HepG2 (cell line): ENCODE measurements around the gene RNF10. TPM values are rescaled to one million over a fixed set of nuclear protein-coding genes. Genes with fewer than 3 reads are reported as not detected.

ENCODE experiments used
- ELF3 ChIP-seq: IDR thresholded peaks from 2 replicates; pipeline ENCODE4 v1.6.1; 2016; ENCODE audit warnings: missing genetic modification reagents, missing compliant biosample characterization
- FOSL1 ChIP-seq: sonication (generic); formaldehyde crosslinking; IDR thresholded peaks from 2 replicates; pipeline ENCODE4 v1.9.0; 2021; ENCODE audit warnings: missing genetic modification reagents, borderline replicate concordance
- JDP2 ChIP-seq: sonication (generic); formaldehyde crosslinking; IDR thresholded peaks from 2 replicates; pipeline ENCODE4 v1.8.1; 2022; ENCODE audit warnings: missing genetic modification reagents, borderline replicate concordance
- NCOA1 ChIP-seq: sonication (generic); formaldehyde crosslinking; IDR thresholded peaks from 2 replicates; pipeline ENCODE4 v1.9.0; 2021; ENCODE audit warnings: missing genetic modification reagents
- NFKB2 ChIP-seq: sonication (generic); formaldehyde crosslinking; IDR thresholded peaks from 2 replicates; pipeline ENCODE4 v1.4.0; 2020; ENCODE audit warnings: missing genetic modification reagents, borderline replicate concordance
- ZNF337 ChIP-seq: sonication (generic); formaldehyde crosslinking; IDR thresholded peaks from 2 replicates; pipeline ENCODE4 v1.5.1; 2020; ENCODE audit warnings: missing genetic modification reagents, low read depth, mild to moderate bottlenecking, borderline replicate concordance
- ZNF549 ChIP-seq: sonication (generic); formaldehyde crosslinking; IDR thresholded peaks from 2 replicates; pipeline ENCODE4 v1.5.0; 2020; ENCODE audit warnings: missing genetic modification reagents
- ZNF83 ChIP-seq: sonication (generic); formaldehyde crosslinking; IDR thresholded peaks from 2 replicates; pipeline ENCODE4 v1.4.0; 2020; ENCODE audit warnings: missing genetic modification reagents, mild to moderate bottlenecking, borderline replicate concordance
- polyA plus RNA-seq, 8 experiments: library from polyadenylated mRNA; depleted of rRNA in 3 of 8; stranded (reverse) in 7 of 8; unstranded in 1 of 8; fragments of >200 nt; fragmentation: Illumina TruSeq in 4 of 8; extraction: Trizol in 4 of 8; gene quantifications; 2 replicates each; pipeline versions ENCODE4 v1.2.1 to v1.2.3, GENCODE V29; 2011 to 2016; ENCODE audit warnings: low read depth in 4 of 8, missing spikeins in 1 of 8, mixed read lengths in 1 of 8; ENCODE audit not compliant: insufficient read depth in 1 of 8
- total RNA-seq, 5 experiments: library from RNA; depleted of rRNA; stranded (reverse); fragments of >200 nt; fragmentation: Illumina TruSeq; extraction: Trizol; gene quantifications; 2 replicates each; pipeline ENCODE4 v1.2.3, GENCODE V29; 2016; ENCODE audit warnings: low read depth in 1 of 5
- TF ChIP-seq, protein P1 (sequence below): sonication (generic); formaldehyde crosslinking; IDR thresholded peaks from 2 replicates; pipeline ENCODE4 v1.4.0; 2020; ENCODE audit warnings: missing genetic modification reagents, borderline replicate concordance
- TF ChIP-seq, protein P2 (sequence below): IDR thresholded peaks from 2 replicates; pipeline ENCODE4 v1.6.1; 2016; ENCODE audit warnings: missing genetic modification reagents, missing compliant biosample characterization
- TF ChIP-seq, protein P3 (sequence below): IDR thresholded peaks from 2 replicates; pipeline ENCODE4 v1.6.1; 2012; ENCODE audit warnings: low read length, improper control_type of control experiment
- TF ChIP-seq, protein P4 (sequence below), 2 experiments: sonication (generic) in 1 of 2; formaldehyde crosslinking in 1 of 2; IDR thresholded peaks; 2 replicates each; pipeline versions ENCODE4 v1.5.1 to v1.6.1; 2011 to 2020; ENCODE audit warnings: borderline replicate concordance in 1 of 2, low read depth in 1 of 2, low read length in 1 of 2, mild to moderate bottlenecking in 1 of 2, missing genetic modification reagents in 1 of 2, moderate library complexity in 1 of 2
- TF ChIP-seq, protein P5 (sequence below): sonication (generic); formaldehyde crosslinking; IDR thresholded peaks from 2 replicates; pipeline ENCODE4 v1.8.1; 2023; ENCODE audit warnings: missing genetic modification reagents, inconsistent platforms, borderline replicate concordance
- TF ChIP-seq, protein P6 (sequence below): sonication (generic); formaldehyde crosslinking; conservative IDR thresholded peaks from 2 replicates; pipeline ENCODE4 v1.4.0; 2020; ENCODE audit warnings: missing genetic modification reagents

RNF10 gene
- total and polyA plus RNA-seq, 2 of the 13 experiments (the other 11 are each of a cell fraction or from before 2014, with no cell fraction given): 62.5 to 88.0 TPM

DNA sequence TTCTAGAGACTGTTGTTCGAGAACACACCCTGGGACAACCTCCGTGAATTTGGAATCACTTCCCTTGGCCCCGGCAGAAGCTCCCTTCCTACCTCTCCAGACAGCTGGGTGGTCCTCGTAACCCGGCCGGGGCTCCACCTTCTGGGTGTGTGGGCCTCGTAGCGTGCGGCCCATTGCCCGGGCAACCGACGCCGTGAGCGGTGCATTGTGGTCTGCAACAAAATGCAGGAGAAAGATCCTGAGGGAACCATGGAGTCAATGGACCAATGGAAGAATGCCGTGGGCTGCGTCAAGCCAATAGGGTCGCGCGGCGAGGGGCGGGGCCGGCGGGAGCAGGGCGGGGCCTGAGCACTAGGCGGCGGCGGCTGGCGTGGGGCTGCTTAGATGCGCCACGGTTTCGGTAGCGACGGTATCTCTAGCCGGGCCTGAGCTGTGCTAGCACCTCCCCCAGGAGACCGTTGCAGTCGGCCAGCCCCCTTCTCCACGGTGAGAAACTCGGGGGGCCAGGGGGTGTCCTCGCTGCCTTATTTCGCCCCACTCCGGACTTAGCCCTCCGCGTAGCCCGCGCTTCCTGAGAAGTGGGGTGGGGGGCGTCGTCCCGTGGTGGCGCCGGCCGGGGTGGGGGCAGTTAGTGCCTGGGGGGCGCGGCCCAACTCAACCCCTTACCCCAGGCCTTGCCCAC lies 38.3 kb upstream of the RNF10 start, which contains the start of gene DYNLL1 (continued):
- TF ChIP-seq, protein P1, sequence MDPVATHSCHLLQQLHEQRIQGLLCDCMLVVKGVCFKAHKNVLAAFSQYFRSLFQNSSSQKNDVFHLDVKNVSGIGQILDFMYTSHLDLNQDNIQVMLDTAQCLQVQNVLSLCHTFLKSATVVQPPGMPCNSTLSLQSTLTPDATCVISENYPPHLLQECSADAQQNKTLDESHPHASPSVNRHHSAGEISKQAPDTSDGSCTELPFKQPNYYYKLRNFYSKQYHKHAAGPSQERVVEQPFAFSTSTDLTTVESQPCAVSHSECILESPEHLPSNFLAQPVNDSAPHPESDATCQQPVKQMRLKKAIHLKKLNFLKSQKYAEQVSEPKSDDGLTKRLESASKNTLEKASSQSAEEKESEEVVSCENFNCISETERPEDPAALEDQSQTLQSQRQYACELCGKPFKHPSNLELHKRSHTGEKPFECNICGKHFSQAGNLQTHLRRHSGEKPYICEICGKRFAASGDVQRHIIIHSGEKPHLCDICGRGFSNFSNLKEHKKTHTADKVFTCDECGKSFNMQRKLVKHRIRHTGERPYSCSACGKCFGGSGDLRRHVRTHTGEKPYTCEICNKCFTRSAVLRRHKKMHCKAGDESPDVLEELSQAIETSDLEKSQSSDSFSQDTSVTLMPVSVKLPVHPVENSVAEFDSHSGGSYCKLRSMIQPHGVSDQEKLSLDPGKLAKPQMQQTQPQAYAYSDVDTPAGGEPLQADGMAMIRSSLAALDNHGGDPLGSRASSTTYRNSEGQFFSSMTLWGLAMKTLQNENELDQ (CRISPR knock-in tag): no peak
- no peak for TF ChIP-seq JDP2 (CRISPR knock-in tag)
- TF ChIP-seq ZNF337 (CRISPR knock-in tag): no peak
- TF ChIP-seq, protein P2, sequence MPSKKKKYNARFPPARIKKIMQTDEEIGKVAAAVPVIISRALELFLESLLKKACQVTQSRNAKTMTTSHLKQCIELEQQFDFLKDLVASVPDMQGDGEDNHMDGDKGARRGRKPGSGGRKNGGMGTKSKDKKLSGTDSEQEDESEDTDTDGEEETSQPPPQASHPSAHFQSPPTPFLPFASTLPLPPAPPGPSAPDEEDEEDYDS (CRISPR knock-in tag): peak; percentile 98
- TF ChIP-seq, protein P3, sequence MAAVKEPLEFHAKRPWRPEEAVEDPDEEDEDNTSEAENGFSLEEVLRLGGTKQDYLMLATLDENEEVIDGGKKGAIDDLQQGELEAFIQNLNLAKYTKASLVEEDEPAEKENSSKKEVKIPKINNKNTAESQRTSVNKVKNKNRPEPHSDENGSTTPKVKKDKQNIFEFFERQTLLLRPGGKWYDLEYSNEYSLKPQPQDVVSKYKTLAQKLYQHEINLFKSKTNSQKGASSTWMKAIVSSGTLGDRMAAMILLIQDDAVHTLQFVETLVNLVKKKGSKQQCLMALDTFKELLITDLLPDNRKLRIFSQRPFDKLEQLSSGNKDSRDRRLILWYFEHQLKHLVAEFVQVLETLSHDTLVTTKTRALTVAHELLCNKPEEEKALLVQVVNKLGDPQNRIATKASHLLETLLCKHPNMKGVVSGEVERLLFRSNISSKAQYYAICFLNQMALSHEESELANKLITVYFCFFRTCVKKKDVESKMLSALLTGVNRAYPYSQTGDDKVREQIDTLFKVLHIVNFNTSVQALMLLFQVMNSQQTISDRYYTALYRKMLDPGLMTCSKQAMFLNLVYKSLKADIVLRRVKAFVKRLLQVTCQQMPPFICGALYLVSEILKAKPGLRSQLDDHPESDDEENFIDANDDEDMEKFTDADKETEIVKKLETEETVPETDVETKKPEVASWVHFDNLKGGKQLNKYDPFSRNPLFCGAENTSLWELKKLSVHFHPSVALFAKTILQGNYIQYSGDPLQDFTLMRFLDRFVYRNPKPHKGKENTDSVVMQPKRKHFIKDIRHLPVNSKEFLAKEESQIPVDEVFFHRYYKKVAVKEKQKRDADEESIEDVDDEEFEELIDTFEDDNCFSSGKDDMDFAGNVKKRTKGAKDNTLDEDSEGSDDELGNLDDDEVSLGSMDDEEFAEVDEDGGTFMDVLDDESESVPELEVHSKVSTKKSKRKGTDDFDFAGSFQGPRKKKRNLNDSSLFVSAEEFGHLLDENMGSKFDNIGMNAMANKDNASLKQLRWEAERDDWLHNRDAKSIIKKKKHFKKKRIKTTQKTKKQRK: no peak
- TF ChIP-seq, protein P4, sequence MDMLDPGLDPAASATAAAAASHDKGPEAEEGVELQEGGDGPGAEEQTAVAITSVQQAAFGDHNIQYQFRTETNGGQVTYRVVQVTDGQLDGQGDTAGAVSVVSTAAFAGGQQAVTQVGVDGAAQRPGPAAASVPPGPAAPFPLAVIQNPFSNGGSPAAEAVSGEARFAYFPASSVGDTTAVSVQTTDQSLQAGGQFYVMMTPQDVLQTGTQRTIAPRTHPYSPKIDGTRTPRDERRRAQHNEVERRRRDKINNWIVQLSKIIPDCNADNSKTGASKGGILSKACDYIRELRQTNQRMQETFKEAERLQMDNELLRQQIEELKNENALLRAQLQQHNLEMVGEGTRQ (IDR thresholded peaks at IDR 0.05; ENCODE audit: low read depth, low read length): no peak
- TF ChIP-seq, protein P4 (CRISPR knock-in tag; IDR thresholded peaks at IDR 0.05; ENCODE audit: borderline replicate concordance): peak; percentile 21; the same call in 1 of the 2 replicates
- TF ChIP-seq, protein P5, sequence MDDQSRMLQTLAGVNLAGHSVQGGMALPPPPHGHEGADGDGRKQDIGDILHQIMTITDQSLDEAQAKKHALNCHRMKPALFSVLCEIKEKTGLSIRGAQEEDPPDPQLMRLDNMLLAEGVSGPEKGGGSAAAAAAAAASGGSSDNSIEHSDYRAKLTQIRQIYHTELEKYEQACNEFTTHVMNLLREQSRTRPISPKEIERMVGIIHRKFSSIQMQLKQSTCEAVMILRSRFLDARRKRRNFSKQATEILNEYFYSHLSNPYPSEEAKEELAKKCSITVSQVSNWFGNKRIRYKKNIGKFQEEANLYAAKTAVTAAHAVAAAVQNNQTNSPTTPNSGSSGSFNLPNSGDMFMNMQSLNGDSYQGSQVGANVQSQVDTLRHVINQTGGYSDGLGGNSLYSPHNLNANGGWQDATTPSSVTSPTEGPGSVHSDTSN: no peak
- TF ChIP-seq ZNF83 (CRISPR knock-in tag): no peak
- TF ChIP-seq ZNF549 (CRISPR knock-in tag): no peak
- TF ChIP-seq, protein P6, sequence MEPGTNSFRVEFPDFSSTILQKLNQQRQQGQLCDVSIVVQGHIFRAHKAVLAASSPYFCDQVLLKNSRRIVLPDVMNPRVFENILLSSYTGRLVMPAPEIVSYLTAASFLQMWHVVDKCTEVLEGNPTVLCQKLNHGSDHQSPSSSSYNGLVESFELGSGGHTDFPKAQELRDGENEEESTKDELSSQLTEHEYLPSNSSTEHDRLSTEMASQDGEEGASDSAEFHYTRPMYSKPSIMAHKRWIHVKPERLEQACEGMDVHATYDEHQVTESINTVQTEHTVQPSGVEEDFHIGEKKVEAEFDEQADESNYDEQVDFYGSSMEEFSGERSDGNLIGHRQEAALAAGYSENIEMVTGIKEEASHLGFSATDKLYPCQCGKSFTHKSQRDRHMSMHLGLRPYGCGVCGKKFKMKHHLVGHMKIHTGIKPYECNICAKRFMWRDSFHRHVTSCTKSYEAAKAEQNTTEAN (CRISPR knock-in tag): no peak; the same call in 1 of the 2 replicates
- TF ChIP-seq FOSL1: no peak
- TF ChIP-seq NCOA1 (CRISPR knock-in tag): no peak
- TF ChIP-seq NFKB2: peak; percentile 45; the same call in 1 of the 2 replicates
- no peak for TF ChIP-seq ELF3 (CRISPR knock-in tag)
